ENCODE results near the gene TMEM198. TPM values are rescaled to one million over a fixed set of nuclear protein-coding genes. Genes with fewer than 3 reads are reported as not detected.
A peak's percentile ranks its signal among the peaks of the same experiment; 100 is the strongest.

The TMEM198 gene
- total RNA-seq, 1 donor from 2014 or later = 3.4 TPM

GRCh38 chr2:219597552-219598307, 53.9 kb downstream of the TMEM198 start, which contains the start of gene STK11IP:
Gene STK11IP (plus strand): TSS chr2:219597857. CDS start chr2:219598120, 263 bp downstream.
- Mint-ChIP-seq H3K27me3 (peaks cover 2% of the 10 kb centered on the region), H3K36me3 (ENCODE audit: low read depth) (peaks cover 14% of the 10 kb centered on the region), H3K9me3 (no peaks in the 10 kb centered on the region), H3K4me3 (peak within 1 kb of the TSS; percentile 98), H3K27ac (peak within 1 kb of the TSS; percentile 98), H3K4me1 (peaks cover 22% of the 10 kb centered on the region)
- DNase-seq = peak; percentile 98
- intact Hi-C loops (cut with micrococcal nuclease) = loop anchor here (1.0 to 5.0 kb wide), 6 partner anchors 45 to 353 kb away; partner anchors contain the start of genes CHPF, GLB1L, GMPPA and STK16

DNA sequence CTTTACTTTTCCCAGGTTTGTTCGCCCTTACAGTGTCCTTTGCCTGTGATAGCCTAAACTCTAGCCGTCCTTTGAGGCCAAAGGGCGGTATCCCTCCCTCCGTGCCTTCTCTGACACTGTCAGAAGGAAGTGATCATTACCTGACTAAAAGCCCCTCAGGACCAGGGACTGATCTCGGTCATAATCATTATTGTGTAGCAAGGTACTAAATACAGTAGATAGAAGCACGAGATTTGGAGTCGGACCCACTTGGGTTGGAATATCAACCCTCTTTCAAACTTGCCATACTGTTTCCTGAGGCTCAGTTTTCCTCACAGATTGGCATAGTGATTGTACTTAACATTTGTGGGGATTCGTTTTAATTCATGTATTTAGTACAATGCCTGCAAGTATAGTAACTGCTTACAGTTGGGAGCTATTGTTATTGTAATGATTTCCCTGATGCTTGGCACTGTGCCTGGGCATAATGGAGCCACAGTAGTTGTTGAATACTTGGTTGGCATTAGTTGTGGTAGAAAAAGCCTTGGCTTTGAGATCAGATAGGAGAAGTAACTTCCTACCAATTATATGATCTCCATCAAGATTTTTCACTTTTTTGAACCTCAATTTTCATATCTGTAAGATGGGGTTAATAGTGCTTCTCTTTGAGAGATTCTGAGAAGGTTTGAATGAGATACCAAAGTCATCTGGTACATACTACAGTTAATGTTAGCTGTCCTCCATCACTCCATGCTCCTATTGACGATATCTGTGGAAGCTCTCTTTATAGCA, 54.7 kb downstream of the TMEM198 start:
- peak overlapping the region; percentile 98 for H3K27ac Mint-ChIP-seq
- peaks cover 22% of the 10 kb centered on the region for H3K4me1 Mint-ChIP-seq
- intact Hi-C loops (cut with micrococcal nuclease) = loop anchor here (1.0 to 5.0 kb wide), 2 partner anchors 44 to 210 kb away; no protein-coding TSS in a partner anchor
- DNase-seq = no peak
- H3K27me3 Mint-ChIP-seq = peaks cover 2% of the 10 kb centered on the region
- peak overlapping the region; percentile 98 for H3K4me3 Mint-ChIP-seq
- peaks cover 14% of the 10 kb centered on the region for H3K36me3 Mint-ChIP-seq (ENCODE audit: low read depth)
- H3K9me3 Mint-ChIP-seq = no peaks in the 10 kb centered on the region

Other genes with a start within 250 kb of the TMEM198 start
- 0.07 TPM in 1 of 2 replicates, not detected in the other for gene PTPRN, start 234.6 kb upstream of the TMEM198 start, total RNA-seq
- not detected in 2 replicates for gene RESP18, start 211.3 kb upstream of the TMEM198 start, total RNA-seq
- gene DNPEP, start 156.1 kb upstream of the TMEM198 start, total RNA-seq = 129 and 148 TPM in 2 replicates
- gene DES, start 125.7 kb upstream of the TMEM198 start, total RNA-seq = not detected in 2 replicates
- gene SPEG, start 109.2 kb upstream of the TMEM198 start, total RNA-seq = 0.07 TPM in 1 of 2 replicates, not detected in the other
- gene GMPPA, start 45.1 kb upstream of the TMEM198 start, total RNA-seq = 45.5 and 46.0 TPM in 2 replicates
- not detected in 2 replicates for gene ASIC4, start 29.5 kb upstream of the TMEM198 start, total RNA-seq
- 37.8 and 38.3 TPM in 2 replicates for gene CHPF, start 219 bp upstream of the TMEM198 start, total RNA-seq
- 0.26 and 0.47 TPM in 2 replicates for gene OBSL1, start 27.5 kb downstream of the TMEM198 start, total RNA-seq
- not detected in 2 replicates for gene INHA, start 28.3 kb downstream of the TMEM198 start, total RNA-seq
- 32.6 and 35.0 TPM in 2 replicates for gene STK11IP, start 53.8 kb downstream of the TMEM198 start, total RNA-seq
- 0.12 TPM in 1 of 2 replicates, not detected in the other for gene SLC4A3, start 83.6 kb downstream of the TMEM198 start, total RNA-seq

All from activated CD4-positive, alpha-beta T cell treated with anti-CD3 and anti-CD28 coated beads, Interleukin-2, amount 10 ng/mL, durations not matched to agents 24 days and 14 days (primary cell).